ENCODE measurements around the gene PEMT.

GRCh38 chr17:17590883-17591354, 589 bp downstream of the PEMT start:
- TF ChIP-seq CTCF (IDR thresholded peaks at IDR 0.05) (no peak), POLR2A (IDR thresholded peaks at IDR 0.05) (peak in 1 of 4 donors; percentile 30)
